B cell (primary cell): Measurements from ENCODE around the gene SLC18A2. TPM values are rescaled to one million over a fixed set of nuclear protein-coding genes. Genes with fewer than 3 reads are reported as not detected.

Source experiments
- ATAC-seq: fragments of 200-7000 bp; cut with Tn5 transposase; one replicate; pipeline ENCODE4 v1.10.0; 2021; ENCODE audit warnings: low read depth, mild to moderate bottlenecking, moderate number of reproducible peaks, moderate library complexity
- CTCF ChIA-PET: fragments of 350-600 bp; sonication (Branson Sonifier 250); formaldehyde crosslinking; loops from one replicate; lab custom pipeline; 2021; ENCODE audit warnings: antibody characterized with exemption, inconsistent platforms; lab: Charles Lee
- POLR2A ChIA-PET: fragments of 350-600 bp; sonication (Branson Sonifier 250); formaldehyde crosslinking; loops from one replicate; lab custom pipeline; 2021; ENCODE audit warnings: antibody characterized with exemption; lab: Charles Lee
- DNase-seq: peaks from one replicate; pipeline ENCODE4 v3.0.0; 2013
- H2AFZ ChIP-seq: 2 replicates; pipeline ENCODE4 v1.6.1; 2012; ENCODE audit warnings: mild to moderate bottlenecking, low read depth, low read length; ENCODE audit not compliant: insufficient read depth, poor library complexity, severe bottlenecking
- H3K27ac ChIP-seq, 2 donors: 1 replicate in 1 of 2; 2 replicates in 1 of 2; pipeline ENCODE4 v1.5.1; 2012 to 2013; ENCODE audit warnings: low read length in 2 of 2, mild to moderate bottlenecking in 2 of 2, moderate library complexity in 1 of 2
- H3K27me3 ChIP-seq, 4 experiments: fragments of 200-600 bp in 1 of 4; sonication (generic) in 1 of 4; replicated peaks in 1 of 4; 1 replicate in 2 of 4; 2 replicates in 2 of 4; pipeline versions ENCODE4 v1.6.1 to v1.7.0; 2013 to 2016; ENCODE audit warnings: low read length in 3 of 4, mild to moderate bottlenecking in 2 of 4, mixed read lengths in 1 of 4, moderate library complexity in 1 of 4; ENCODE audit not compliant: insufficient read depth in 4 of 4, control insufficient read depth in 3 of 4; ENCODE audit errors: control extremely low read depth in 1 of 4
- H3K36me3 ChIP-seq, 2 experiments: replicated peaks in 1 of 2; 1 replicate in 1 of 2; 2 replicates in 1 of 2; pipeline versions ENCODE4 v1.6.1 to v1.7.1; 2013; ENCODE audit warnings: low read length in 1 of 2; ENCODE audit not compliant: insufficient read depth in 2 of 2, control insufficient read depth in 1 of 2; ENCODE audit errors: control extremely low read depth in 1 of 2, extremely low read depth in 1 of 2
- H3K4me1 ChIP-seq, 2 donors: fragments of 200-600 bp in 1 of 2; sonication (generic) in 1 of 2; 1 replicate in 1 of 2; 2 replicates in 1 of 2; pipeline versions ENCODE4 v1.5.1 to v1.6.1; 2013 to 2017; ENCODE audit warnings: low read length in 2 of 2; ENCODE audit not compliant: control insufficient read depth in 2 of 2, insufficient read depth in 2 of 2
- H3K4me2 ChIP-seq: replicated peaks from 2 replicates; pipeline ENCODE3; 2012; ENCODE audit warnings: mild to moderate bottlenecking, low read depth, low read length; ENCODE audit not compliant: poor library complexity, severe bottlenecking
- H3K4me3 ChIP-seq, 5 experiments: fragments of 200-600 bp in 1 of 5; sonication (generic) in 1 of 5; 1 replicate in 3 of 5; 2 replicates in 2 of 5; pipeline versions ENCODE4 v1.5.1 to v1.7.0; 2011 to 2016; ENCODE audit warnings: low read length in 4 of 5, mild to moderate bottlenecking in 4 of 5, low read depth in 2 of 5, control low read depth in 1 of 5, moderate library complexity in 1 of 5; ENCODE audit not compliant: insufficient read depth in 1 of 5; ENCODE audit errors: control extremely low read depth in 1 of 5, extremely low read depth in 1 of 5
- H3K79me2 ChIP-seq: fragments of 200-600 bp; sonication (generic); one replicate; pipeline ENCODE4 v1.6.0; 2016; ENCODE audit warnings: low read length; ENCODE audit not compliant: control insufficient read depth, insufficient read depth
- H3K9ac ChIP-seq: fragments of 200-600 bp; sonication (generic); 2 replicates; pipeline ENCODE4 v1.6.1; 2017; ENCODE audit warnings: mild to moderate bottlenecking, low read length, moderate library complexity
- H3K9me3 ChIP-seq, 3 donors: one replicate each; pipeline versions ENCODE4 v1.6.1 to v1.7.1; 2013; ENCODE audit warnings: low read length in 2 of 3; ENCODE audit not compliant: control insufficient read depth in 2 of 3, insufficient read depth in 1 of 3; ENCODE audit errors: control extremely low read depth in 1 of 3
- H4K20me1 ChIP-seq: 2 replicates; pipeline ENCODE4 v1.6.0; 2012; ENCODE audit warnings: mild to moderate bottlenecking, low read length; ENCODE audit not compliant: insufficient read depth, control insufficient read depth, poor library complexity, severe bottlenecking
- H3K27ac Mint-ChIP-seq: one replicate; pipeline ENCODE4 v1.8.0; 2021; ENCODE audit warnings: mixed read lengths
- H3K27me3 Mint-ChIP-seq: one replicate; pipeline ENCODE4 v1.8.0; 2021; ENCODE audit warnings: mixed read lengths
- H3K4me1 Mint-ChIP-seq: one replicate; pipeline ENCODE4 v1.8.0; 2021; ENCODE audit warnings: mixed read lengths
- H3K4me3 Mint-ChIP-seq: one replicate; pipeline ENCODE4 v1.8.0; 2021; ENCODE audit warnings: mixed read lengths
- H3K9me3 Mint-ChIP-seq: one replicate; pipeline ENCODE4 v1.8.0; 2022; ENCODE audit warnings: mixed read lengths; ENCODE audit not compliant: insufficient read depth
- EZH2 ChIP-seq: IDR thresholded peaks from 2 replicates; pipeline ENCODE4 v1.6.1; 2012; ENCODE audit warnings: borderline replicate concordance, low read depth, mild to moderate bottlenecking, moderate library complexity, low read length; ENCODE audit not compliant: insufficient read depth, poor library complexity, severe bottlenecking
- WGBS: methylation state at CpG from one replicate; pipeline ENCODE4 v1.1.5; 2013; ENCODE audit warnings: missing lambda C conversion rate; ENCODE audit not compliant: insufficient coverage; 5-methylcytosine and 5-hydroxymethylcytosine counted together
- intact Hi-C: fragments of 100-400 bp; cut with micrococcal nuclease; formaldehyde crosslinking; loops from one replicate; pipeline ENCODE4 v1.10.0; 2022
- polyA plus RNA-seq: library from polyadenylated mRNA; depleted of rRNA; stranded (reverse); fragments of >200 nt; gene quantifications from 2 replicates; pipeline ENCODE4 v1.2.3, GENCODE V29; 2012
- total RNA-seq, 2 donors: library from RNA; stranded (reverse); fragments of 120-200 nt in 1 of 2; gene quantifications; 1 replicate in 1 of 2; 2 replicates in 1 of 2; pipeline versions ENCODE4 v1.2.3 to v1.2.4, GENCODE V29; 2013 to 2022
- TF ChIP-seq, protein P1 (sequence below): fragments of 200-600 bp; IDR thresholded peaks from one replicate; pipeline ENCODE4 v1.8.0; 2022; ENCODE audit warnings: antibody characterized with exemption, mild to moderate bottlenecking

SLC18A2 gene
- total and polyA plus RNA-seq, 2 donors (not counting 1 experiment from before 2014, with no cell fraction given) = not detected

DNA sequence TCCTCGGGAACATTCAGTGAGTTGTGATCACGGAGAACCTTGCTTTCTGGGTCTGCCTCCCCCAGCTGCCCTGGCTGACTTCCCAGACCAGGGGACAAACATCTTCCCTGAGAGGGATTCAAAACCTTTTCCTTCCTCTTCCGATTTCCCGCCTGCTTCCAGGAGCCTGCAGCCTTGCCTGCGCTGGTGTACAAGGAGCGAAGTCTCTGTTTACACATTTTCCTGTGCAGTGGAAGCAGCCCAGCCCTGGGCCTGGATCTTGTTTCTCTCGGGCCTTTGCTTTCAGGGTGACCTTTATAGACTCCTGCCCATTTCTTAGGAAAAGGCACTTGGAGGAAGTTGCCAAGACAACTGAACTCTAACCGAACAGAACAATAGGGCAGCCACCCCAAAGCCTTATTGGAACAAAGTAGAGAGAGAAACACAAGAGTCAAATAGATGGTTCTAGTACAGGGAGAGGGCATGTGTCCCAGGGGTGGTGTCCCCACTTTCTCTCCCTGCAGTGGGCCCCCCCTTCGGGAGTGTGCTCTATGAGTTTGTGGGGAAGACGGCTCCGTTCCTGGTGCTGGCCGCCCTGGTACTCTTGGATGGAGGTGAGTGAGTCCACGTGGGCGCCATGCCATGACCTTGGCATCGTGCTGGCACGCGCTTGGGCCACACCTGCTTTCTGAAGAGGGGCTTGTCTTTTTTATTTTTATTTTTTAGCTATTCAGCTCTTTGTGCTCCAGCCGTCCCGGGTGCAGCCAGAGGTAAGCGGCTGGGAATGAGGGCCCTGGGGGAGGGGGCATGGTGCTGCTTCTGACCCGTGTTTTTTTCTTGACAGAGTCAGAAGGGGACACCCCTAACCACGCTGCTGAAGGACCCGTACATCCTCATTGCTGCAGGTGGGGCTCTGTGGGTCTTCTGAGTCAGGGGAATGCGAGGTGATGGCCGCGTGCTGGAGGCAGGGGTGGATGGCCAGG lies 14.1 kb downstream of the SLC18A2 start:
- Histone ChIP-seq H3K36me3 (no peaks in the 10 kb centered on the region), H3K9ac (no peak overlapping the region), H3K4me2 (no peak overlapping the region), H3K27ac (no peak overlapping the region), H3K27me3 (peaks cover 0 to 17% (median 0%) of the 10 kb centered on the region in 4 experiments), H3K79me2 (no peaks in the 10 kb centered on the region), H4K20me1 (no peaks in the 10 kb centered on the region), H3K9me3 (no peaks in the 10 kb centered on the region), H3K4me3 (no peak overlapping the region), H2AFZ (no peak overlapping the region), H3K4me1 (no peaks in the 10 kb centered on the region)
- ChIA-PET POLR2A (no interaction called here), CTCF (no interaction called here)
- TF ChIP-seq, protein P1, sequence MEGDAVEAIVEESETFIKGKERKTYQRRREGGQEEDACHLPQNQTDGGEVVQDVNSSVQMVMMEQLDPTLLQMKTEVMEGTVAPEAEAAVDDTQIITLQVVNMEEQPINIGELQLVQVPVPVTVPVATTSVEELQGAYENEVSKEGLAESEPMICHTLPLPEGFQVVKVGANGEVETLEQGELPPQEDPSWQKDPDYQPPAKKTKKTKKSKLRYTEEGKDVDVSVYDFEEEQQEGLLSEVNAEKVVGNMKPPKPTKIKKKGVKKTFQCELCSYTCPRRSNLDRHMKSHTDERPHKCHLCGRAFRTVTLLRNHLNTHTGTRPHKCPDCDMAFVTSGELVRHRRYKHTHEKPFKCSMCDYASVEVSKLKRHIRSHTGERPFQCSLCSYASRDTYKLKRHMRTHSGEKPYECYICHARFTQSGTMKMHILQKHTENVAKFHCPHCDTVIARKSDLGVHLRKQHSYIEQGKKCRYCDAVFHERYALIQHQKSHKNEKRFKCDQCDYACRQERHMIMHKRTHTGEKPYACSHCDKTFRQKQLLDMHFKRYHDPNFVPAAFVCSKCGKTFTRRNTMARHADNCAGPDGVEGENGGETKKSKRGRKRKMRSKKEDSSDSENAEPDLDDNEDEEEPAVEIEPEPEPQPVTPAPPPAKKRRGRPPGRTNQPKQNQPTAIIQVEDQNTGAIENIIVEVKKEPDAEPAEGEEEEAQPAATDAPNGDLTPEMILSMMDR = no peak
- no peak for TF ChIP-seq EZH2
- Mint-ChIP-seq H3K27me3 (peaks cover 17% of the 10 kb centered on the region), H3K9me3 (no peaks in the 10 kb centered on the region), H3K27ac (no peak overlapping the region), H3K4me1 (no peaks in the 10 kb centered on the region), H3K4me3 (no peak overlapping the region)
- WGBS = 93% methylated on average over 16 of the region's 26 CpGs
- ATAC-seq (no peak), DNase-seq (no peak)
- intact Hi-C loops = no loop called here

DNA sequence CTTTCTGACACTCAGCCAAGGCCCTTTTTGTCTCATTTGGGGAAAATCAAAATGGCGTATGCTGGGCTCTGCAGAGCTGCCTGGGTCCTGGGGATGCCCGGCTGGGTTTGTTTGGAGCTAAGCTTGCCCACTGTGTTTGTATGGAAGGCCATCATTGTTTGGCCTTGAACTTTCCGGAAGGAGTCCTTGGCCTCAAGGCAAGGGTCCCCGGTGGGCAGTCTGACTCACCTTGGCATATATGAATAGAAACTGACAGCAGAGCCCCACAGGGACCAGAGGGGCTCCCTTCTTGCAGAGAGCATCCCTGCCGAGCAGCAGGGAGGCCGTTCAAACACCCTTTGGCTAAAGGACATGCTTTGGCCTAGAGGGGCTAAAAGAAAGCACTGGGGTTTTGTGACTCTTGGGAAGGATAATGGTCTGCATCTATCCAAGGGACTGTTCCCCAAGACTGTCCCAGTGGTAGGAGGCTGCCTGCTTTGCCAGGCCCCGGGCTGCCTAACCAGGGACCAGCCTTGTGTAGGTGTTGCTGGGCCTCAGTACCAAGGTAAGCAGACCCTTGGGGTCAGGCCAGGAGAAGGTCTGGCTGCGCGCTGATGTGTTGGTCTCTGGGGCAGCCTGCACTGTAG lies 15.0 kb downstream of the SLC18A2 start:
- H3K9me3 Mint-ChIP-seq = no peaks in the 10 kb centered on the region
- WGBS = 88% methylated on average over 9 of the region's 9 CpGs
- POLR2A ChIA-PET = no interaction called here

More for the DNA sequence above, 15.0 kb downstream of the SLC18A2 start:
- Mint-ChIP-seq H3K27me3 (peaks cover 23% of the 10 kb centered on the region), H3K4me1 (no peaks in the 10 kb centered on the region), H3K4me3 (no peak overlapping the region), H3K27ac (no peak overlapping the region)
- Histone ChIP-seq H3K9ac (no peak overlapping the region), H3K36me3 (no peaks in the 10 kb centered on the region), H3K9me3 (no peaks in the 10 kb centered on the region), H2AFZ (no peak overlapping the region), H3K4me2 (no peak overlapping the region), H3K27me3 (peaks cover 0 to 17% (median 2%) of the 10 kb centered on the region in 4 experiments), H3K4me3 (no peak overlapping the region), H3K4me1 (no peaks in the 10 kb centered on the region), H3K27ac (no peak overlapping the region), H3K79me2 (no peaks in the 10 kb centered on the region), H4K20me1 (no peaks in the 10 kb centered on the region)
- intact Hi-C loops = no loop called here
- DNase-seq (no peak), ATAC-seq (no peak)
- CTCF ChIA-PET = no interaction called here
- no peak for TF ChIP-seq EZH2
- TF ChIP-seq, protein P1 = no peak
